Activated CD8-positive, alpha-beta memory T cell treated with anti-CD3 and anti-CD28 coated beads, Interleukin-2, amount 10 ng/mL, durations not matched to agents 7 days and 5 days (primary cell): Measurements from ENCODE around the gene TCF12. TPM values are rescaled to one million over a fixed set of nuclear protein-coding genes. Genes with fewer than 3 reads are reported as not detected.
"Not testable (repeated sequence)": the region's sequence is repeated elsewhere in the genome, so short reads cannot be mapped to it uniquely, and the experiment has no call there.

ENCODE experiments used
- ATAC-seq: fragments of 150-1000 bp; cut with Tn5 transposase; one replicate; pipeline ENCODE4 v1.10.0; 2021; ENCODE audit warnings: moderate library complexity
- CTCF ChIA-PET: fragments of 350-600 bp; sonication (Branson Sonifier 250); formaldehyde crosslinking; loops from one replicate; lab custom pipeline; 2021; ENCODE audit warnings: antibody characterized with exemption; lab: Charles Lee
- DNase-seq: peaks from one replicate; pipeline ENCODE4 v3.0.0-alpha.2; 2020
- H3K27ac Mint-ChIP-seq: one replicate; pipeline ENCODE4 v1.8.0; 2021; ENCODE audit warnings: mild to moderate bottlenecking, mixed read lengths
- H3K27me3 Mint-ChIP-seq: one replicate; pipeline ENCODE4 v1.8.0; 2021; ENCODE audit warnings: mixed read lengths
- H3K36me3 Mint-ChIP-seq: one replicate; pipeline ENCODE4 v1.8.0; 2021; ENCODE audit warnings: mild to moderate bottlenecking, mixed read lengths
- H3K4me1 Mint-ChIP-seq: one replicate; pipeline ENCODE4 v1.8.0; 2021; ENCODE audit warnings: mixed read lengths
- H3K4me3 Mint-ChIP-seq: one replicate; pipeline ENCODE4 v1.8.0; 2021; ENCODE audit warnings: mild to moderate bottlenecking, moderate library complexity, mixed read lengths
- H3K9me3 Mint-ChIP-seq: one replicate; pipeline ENCODE4 v1.8.0; 2022; ENCODE audit warnings: low read depth, mixed read lengths
- total RNA-seq, 2 experiments: library from RNA; stranded (reverse); gene quantifications; one replicate each; pipeline ENCODE4 v1.2.3, GENCODE V29; 2021

TCF12 gene
- total RNA-seq, 2 experiments from 2014 or later: 75.4 to 89.0 TPM

DNA sequence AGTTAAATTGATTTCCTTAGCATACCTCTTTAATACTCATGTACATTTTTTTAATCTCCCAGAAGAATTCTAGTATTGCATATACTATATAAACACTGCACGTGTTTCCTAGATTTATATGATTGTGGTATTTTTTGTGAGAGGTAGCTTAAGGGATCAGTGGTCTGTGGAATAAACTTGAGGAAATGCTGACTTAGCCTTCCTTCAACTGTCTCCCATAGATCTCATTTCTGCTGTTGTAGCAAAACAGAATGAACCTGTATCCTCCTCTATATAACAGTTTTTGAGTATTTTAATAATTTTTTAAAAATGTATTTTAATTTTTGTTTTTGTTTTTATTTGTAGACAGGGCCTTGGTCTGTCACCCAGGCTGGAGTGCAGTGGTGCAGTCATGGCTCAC lies 86.8 kb downstream of the TCF12 start:
- no peak for DNase-seq
- no peaks in the 10 kb centered on the region for H3K27me3 Mint-ChIP-seq
- H3K4me1 Mint-ChIP-seq: peaks cover 2% of the 10 kb centered on the region
- H3K36me3 Mint-ChIP-seq: peaks cover 7% of the 10 kb centered on the region
- H3K4me3 Mint-ChIP-seq: no peak overlapping the region
- CTCF ChIA-PET: no interaction called here
- H3K9me3 Mint-ChIP-seq: no peaks in the 10 kb centered on the region
- no peak for ATAC-seq
- H3K27ac Mint-ChIP-seq: no peak overlapping the region

DNA sequence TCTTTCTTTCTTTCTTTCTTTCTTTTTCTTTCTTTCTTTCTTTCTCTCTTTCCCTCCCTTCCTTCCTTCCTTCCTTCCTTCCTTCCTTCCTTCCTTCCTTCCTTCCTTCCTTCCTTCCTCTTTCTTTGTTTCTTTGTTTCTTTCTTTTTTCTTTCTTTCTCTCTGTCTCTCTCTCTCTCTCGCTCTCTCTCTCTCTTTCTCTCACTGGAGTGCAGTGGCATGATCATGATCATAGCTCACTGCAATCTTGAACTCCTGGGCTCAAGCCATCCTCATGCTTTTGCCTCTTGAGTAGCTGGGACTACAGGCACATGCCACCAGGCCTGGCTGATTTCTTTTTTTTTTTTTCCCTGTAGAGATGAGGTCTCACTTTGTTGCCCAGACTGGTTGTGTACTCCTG lies 89.4 kb downstream of the TCF12 start:
- H3K27ac Mint-ChIP-seq, ATAC-seq, H3K4me1 Mint-ChIP-seq, DNase-seq, H3K36me3 Mint-ChIP-seq, CTCF ChIA-PET, H3K4me3 Mint-ChIP-seq, H3K9me3 Mint-ChIP-seq, H3K27me3 Mint-ChIP-seq: not testable (repeated sequence)

DNA sequence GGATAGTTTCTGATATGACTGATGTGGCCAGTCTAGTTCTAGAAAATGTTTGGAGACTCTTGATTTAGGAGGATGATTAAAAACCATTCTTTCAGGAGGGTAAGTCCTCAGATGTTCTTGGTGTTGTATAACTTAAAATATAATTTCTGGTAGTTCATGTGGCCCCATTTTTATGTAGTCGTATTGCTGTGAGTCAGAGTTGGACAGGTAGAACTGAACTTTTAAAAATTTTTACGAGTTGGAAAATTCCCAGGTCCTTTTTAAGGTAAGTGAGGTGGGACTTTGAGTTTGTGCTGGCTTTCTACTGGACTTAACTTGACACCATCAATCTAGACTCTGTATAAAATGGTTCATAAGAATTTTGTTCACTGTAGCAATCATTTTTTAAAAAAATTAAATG lies 92.3 kb downstream of the TCF12 start:
- Mint-ChIP-seq H3K4me3 (no peak overlapping the region), H3K27me3 (no peaks in the 10 kb centered on the region), H3K36me3 (peaks cover 2% of the 10 kb centered on the region), H3K27ac (no peak overlapping the region), H3K4me1 (no peaks in the 10 kb centered on the region), H3K9me3 (no peaks in the 10 kb centered on the region)
- CTCF ChIA-PET: no interaction called here
- DNase-seq (no peak), ATAC-seq (no peak)

DNA sequence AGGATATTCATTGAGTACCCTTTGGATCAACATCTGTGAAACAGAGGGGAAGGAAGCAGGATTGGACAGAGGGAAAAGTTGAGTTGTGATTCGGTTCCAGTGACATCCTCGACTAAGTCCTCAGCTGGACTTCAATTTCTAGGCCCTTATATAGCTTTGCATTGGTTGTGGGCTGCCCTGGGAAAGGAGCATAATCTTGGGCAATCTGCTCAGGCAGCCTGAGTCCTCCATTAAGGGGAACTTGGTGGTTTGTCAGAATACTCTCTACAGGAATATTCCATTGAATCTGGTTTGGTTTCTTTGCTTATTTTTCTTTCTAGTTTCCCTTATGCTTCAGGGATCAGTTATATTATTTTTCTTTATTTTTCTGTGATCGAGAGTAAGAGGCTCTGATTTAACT lies 94.1 kb downstream of the TCF12 start:
- no peak overlapping the region for H3K27ac Mint-ChIP-seq
- no peaks in the 10 kb centered on the region for H3K4me1 Mint-ChIP-seq
- H3K4me3 Mint-ChIP-seq: no peak overlapping the region
- ATAC-seq (no peak), DNase-seq (no peak)
- CTCF ChIA-PET: no interaction called here
- H3K9me3 Mint-ChIP-seq: no peaks in the 10 kb centered on the region
- H3K27me3 Mint-ChIP-seq: no peaks in the 10 kb centered on the region
- H3K36me3 Mint-ChIP-seq: peaks cover 2% of the 10 kb centered on the region

DNA sequence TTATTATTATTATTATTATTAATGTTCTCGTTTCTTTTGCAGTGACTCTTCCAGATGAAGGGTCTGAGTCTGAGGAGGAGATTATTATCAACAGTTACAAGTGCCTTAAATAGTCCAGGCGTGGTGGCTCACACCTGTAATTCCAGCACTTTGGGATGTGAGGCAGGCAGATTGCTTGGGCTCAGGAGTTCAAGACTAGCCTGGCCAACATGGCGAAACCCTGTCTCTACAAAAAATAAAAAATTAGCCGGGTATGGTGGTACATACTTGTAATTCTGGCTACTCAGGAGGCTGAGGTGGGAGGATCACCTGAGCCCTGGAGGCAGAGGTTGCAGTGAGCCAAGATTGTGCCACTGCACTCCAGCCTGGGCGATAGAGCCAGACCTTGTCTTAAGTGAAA lies 96.5 kb downstream of the TCF12 start:
- H3K36me3 Mint-ChIP-seq, ATAC-seq, H3K27ac Mint-ChIP-seq, CTCF ChIA-PET, H3K4me3 Mint-ChIP-seq, H3K27me3 Mint-ChIP-seq, DNase-seq, H3K9me3 Mint-ChIP-seq, H3K4me1 Mint-ChIP-seq: not testable (repeated sequence)

DNA sequence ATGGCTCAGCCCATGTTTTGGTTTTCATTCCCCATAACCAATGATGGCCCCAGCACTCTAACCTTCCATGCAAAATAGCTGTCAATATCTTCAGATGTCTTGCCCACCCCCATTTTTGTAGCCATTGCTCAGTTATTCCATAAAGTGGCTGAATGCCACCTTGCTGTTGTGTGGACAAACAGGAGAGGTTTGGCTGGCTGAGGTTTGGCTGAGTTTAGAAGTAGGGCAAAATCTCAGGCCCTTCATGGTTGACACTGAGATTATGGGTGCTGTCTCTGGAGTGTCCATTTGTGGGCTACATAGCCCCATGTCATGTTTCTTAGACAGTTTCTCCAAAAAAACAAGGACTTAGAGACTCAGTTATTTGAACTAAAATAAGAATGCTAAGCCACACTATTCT lies 96.9 kb downstream of the TCF12 start:
- Mint-ChIP-seq H3K27ac (no peak overlapping the region), H3K4me3 (no peak overlapping the region), H3K36me3 (peaks cover 2% of the 10 kb centered on the region), H3K27me3 (no peaks in the 10 kb centered on the region), H3K9me3 (no peaks in the 10 kb centered on the region), H3K4me1 (no peaks in the 10 kb centered on the region)
- CTCF ChIA-PET: no interaction called here
- no peak for DNase-seq
- ATAC-seq: no peak

DNA sequence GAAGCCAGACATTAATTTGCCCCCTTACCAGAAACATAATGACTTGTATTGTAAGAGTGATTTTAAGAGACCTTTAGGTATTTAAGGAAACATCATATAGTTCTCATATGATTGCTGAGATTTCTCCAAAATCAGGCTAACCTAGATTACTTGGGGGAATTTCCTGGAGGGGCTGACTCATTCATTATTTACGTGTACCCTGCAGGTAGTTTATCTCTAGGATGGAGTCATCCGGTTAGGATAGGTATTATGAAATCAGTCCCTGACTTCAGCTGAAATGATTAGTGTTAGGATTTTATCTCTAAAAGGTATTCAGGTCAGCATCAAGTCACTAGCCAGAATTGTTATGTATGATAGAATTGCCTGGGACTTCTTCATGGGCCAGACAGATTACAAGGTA lies 97.5 kb downstream of the TCF12 start:
- H3K9me3 Mint-ChIP-seq: no peaks in the 10 kb centered on the region
- no peak overlapping the region for H3K4me3 Mint-ChIP-seq
- CTCF ChIA-PET: no interaction called here
- H3K36me3 Mint-ChIP-seq: peaks cover 2% of the 10 kb centered on the region
- ATAC-seq (no peak), DNase-seq (no peak)
- H3K4me1 Mint-ChIP-seq: no peaks in the 10 kb centered on the region
- H3K27ac Mint-ChIP-seq: no peak overlapping the region
- H3K27me3 Mint-ChIP-seq: no peaks in the 10 kb centered on the region

DNA sequence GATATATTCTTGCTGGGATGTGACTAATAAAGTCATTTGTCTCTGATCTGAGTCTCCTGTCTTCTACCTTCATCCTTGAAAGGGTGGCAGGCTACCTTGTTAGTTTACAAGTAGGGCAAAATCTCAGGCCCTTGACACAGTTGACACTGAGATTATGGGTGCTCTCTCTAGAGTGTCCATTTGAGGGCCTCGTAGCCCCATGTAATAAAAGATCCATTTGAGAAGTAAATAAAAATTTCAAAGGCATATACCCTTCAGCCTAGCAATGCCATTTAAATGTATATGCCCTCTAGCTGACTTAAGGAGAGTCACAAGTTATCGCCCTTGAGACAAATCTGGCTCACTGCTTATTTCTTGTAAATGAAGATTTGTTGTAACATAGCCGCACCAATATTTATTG lies 98.6 kb downstream of the TCF12 start:
- ATAC-seq: no peak
- peaks cover 3% of the 10 kb centered on the region for H3K36me3 Mint-ChIP-seq

DNA sequence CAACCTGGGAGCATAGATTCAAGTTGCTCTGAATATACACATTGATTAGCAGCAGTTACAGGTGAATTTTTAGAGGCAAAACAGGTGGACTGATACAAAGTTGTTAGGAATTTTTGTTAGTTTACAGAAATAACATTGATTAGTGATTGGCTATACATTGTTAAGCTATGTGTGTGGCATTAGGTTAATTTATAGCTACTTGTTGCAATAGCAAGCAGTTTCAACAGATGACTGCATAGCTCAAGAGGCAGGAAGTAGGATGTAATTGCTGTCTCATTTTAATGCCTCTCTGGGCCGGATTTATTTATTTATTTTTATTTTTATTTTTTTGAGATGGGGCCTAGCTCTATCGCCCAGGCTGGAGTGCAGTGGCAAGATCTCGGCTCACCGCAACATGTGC lies 99.7 kb downstream of the TCF12 start:
- peaks cover 2% of the 10 kb centered on the region for H3K9me3 Mint-ChIP-seq
- H3K4me3 Mint-ChIP-seq: no peak overlapping the region
- peaks cover 7% of the 10 kb centered on the region for H3K4me1 Mint-ChIP-seq
- H3K27ac Mint-ChIP-seq: no peak overlapping the region
- CTCF ChIA-PET: interaction anchor here (0.7 to 1.0 kb wide), 2 partner anchors 136 to 289 kb away, joined by 3 to 4 read pairs; no protein-coding TSS in a partner anchor
- DNase-seq (no peak), ATAC-seq (no peak)
- peaks cover 10% of the 10 kb centered on the region for H3K36me3 Mint-ChIP-seq
- H3K27me3 Mint-ChIP-seq: no peaks in the 10 kb centered on the region

More for the DNA sequence above, 98.6 kb downstream of the TCF12 start:
- Mint-ChIP-seq H3K4me1 (no peaks in the 10 kb centered on the region), H3K27ac (no peak overlapping the region), H3K4me3 (no peak overlapping the region), H3K9me3 (no peaks in the 10 kb centered on the region), H3K27me3 (no peaks in the 10 kb centered on the region)
- DNase-seq: no peak
- CTCF ChIA-PET: no interaction called here

DNA sequence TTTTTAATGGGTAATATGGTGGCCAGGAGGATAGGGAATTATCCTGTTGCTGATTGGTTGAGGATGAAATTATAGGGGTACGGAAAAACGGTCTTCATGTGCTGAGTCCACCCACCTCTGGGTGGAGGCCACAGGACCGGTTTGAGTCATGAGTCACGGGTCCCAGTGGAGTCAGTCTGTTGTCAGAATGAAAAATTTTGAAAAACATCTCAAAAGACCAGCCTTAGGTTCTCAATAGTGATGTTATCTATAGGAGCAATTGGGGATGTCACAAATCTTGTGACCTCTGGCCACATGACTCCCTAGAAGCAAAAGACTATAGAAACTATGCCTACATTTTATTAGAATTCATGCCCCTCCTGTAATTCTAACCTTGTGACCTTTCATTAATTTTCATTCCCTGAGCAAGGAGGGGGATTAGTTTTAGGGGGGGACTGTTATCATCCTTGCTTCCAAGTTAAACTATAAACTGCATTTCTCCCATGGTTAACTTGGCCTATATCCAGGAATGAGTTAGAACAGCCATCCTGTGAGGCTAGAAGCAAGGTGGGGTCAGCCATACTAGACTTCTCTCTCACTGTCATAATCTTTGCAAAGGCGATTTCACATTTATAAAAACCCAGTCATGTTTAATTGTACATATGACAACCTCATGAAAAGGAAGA lies 101.2 kb downstream of the TCF12 start:
- H3K4me1 Mint-ChIP-seq: peaks cover 9% of the 10 kb centered on the region
- DNase-seq (no peak), ATAC-seq (no peak)
- H3K27me3 Mint-ChIP-seq: no peaks in the 10 kb centered on the region
- no peak overlapping the region for H3K27ac Mint-ChIP-seq
- H3K4me3 Mint-ChIP-seq: no peak overlapping the region
- peaks cover 2% of the 10 kb centered on the region for H3K9me3 Mint-ChIP-seq
- H3K36me3 Mint-ChIP-seq: peaks cover 10% of the 10 kb centered on the region
- CTCF ChIA-PET: no interaction called here

DNA sequence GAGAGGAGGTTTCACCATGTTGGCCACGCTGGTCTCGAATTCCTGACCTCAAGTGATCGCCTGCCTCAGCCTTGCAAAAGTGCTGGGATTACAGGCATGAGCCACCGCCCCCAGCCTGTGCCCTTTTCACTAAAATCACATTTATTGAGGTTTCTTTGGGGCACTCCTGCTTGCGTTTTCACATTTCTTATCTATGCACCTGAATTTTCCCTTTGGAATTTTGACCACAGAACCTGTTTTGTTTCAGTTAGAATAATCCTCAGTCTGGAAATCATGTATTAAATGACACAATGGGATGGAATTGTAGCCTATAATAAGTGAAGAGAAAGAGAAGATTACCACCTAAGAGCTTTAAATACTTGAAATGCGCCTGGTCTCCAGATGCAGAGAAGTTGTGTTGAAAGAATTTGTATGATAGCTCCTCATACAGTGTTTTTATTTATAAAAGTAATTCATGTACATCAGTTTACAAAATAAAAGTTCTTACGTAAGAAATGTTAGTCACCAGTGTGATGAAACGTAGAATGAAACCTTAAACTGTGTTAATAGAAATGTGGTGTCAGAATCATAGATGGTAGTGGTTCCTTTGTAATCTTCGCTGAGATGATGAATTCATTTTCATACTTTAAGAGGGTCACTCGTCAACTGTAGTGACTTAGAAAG lies 107.0 kb downstream of the TCF12 start:
- no peak overlapping the region for H3K27ac Mint-ChIP-seq
- H3K27me3 Mint-ChIP-seq: no peaks in the 10 kb centered on the region
- CTCF ChIA-PET: no interaction called here
- DNase-seq (no peak), ATAC-seq (no peak)
- peaks cover 2% of the 10 kb centered on the region for H3K9me3 Mint-ChIP-seq
- peaks cover 9% of the 10 kb centered on the region for H3K4me1 Mint-ChIP-seq
- peaks cover 8% of the 10 kb centered on the region for H3K36me3 Mint-ChIP-seq
- H3K4me3 Mint-ChIP-seq: no peak overlapping the region

DNA sequence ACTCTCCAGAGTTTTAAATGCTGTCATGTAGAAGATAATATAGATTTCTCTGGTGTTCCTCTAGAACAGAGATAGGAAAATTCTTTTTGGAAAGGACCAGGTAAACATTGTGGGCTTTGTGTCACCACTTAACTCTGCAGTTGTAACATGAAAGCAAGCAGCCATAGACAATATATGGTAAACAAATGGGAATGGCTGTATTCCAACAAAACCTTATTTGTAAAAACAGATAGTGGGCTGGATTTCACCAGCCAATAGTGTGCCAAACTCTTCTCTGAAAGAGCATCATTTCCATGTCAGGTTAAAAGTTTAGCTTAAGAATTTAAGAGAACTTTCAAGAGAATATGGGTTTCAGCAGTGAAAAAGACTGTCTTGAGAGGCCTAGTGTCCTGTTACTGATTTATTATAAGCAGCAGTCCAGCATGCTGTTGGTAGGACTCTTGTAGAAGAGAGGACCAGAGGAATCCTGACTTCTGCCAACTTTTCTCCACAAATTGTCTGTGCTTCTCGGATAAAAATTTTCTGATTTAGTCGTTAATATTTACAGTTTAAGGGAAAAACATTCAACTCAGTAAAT lies 107.7 kb downstream of the TCF12 start:
- CTCF ChIA-PET: no interaction called here
- H3K36me3 Mint-ChIP-seq: peaks cover 8% of the 10 kb centered on the region
- no peak overlapping the region for H3K4me3 Mint-ChIP-seq
- ATAC-seq (no peak), DNase-seq (no peak)
- no peaks in the 10 kb centered on the region for H3K27me3 Mint-ChIP-seq
- H3K27ac Mint-ChIP-seq: no peak overlapping the region
- peaks cover 2% of the 10 kb centered on the region for H3K9me3 Mint-ChIP-seq
- H3K4me1 Mint-ChIP-seq: peaks cover 9% of the 10 kb centered on the region

DNA sequence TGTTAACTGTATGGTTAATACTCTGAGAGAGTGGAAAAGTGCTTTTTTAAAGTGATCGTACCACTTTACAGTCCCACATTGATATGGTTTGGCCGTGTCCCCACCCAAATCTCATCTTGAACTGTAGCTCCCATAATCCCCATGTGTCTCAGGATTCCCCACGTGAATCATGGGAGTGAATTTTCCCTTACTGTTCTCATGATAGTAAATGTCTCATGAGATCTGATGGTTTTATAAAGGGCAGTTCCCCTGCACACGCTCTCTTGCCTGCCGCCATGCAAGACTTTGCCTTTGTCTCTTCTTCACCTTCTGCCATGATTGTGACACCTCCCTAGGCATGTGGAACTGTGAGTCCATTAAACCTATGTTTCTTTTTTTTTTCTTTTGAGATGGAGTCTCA lies 109.2 kb downstream of the TCF12 start:
- peaks cover 4% of the 10 kb centered on the region for H3K36me3 Mint-ChIP-seq
- H3K4me3 Mint-ChIP-seq: no peak overlapping the region
- DNase-seq (no peak), ATAC-seq (no peak)
- H3K27ac Mint-ChIP-seq: no peak overlapping the region
- CTCF ChIA-PET: no interaction called here
- peaks cover under 1% of the 10 kb centered on the region for H3K9me3 Mint-ChIP-seq
- peaks cover 7% of the 10 kb centered on the region for H3K4me1 Mint-ChIP-seq
- no peaks in the 10 kb centered on the region for H3K27me3 Mint-ChIP-seq

DNA sequence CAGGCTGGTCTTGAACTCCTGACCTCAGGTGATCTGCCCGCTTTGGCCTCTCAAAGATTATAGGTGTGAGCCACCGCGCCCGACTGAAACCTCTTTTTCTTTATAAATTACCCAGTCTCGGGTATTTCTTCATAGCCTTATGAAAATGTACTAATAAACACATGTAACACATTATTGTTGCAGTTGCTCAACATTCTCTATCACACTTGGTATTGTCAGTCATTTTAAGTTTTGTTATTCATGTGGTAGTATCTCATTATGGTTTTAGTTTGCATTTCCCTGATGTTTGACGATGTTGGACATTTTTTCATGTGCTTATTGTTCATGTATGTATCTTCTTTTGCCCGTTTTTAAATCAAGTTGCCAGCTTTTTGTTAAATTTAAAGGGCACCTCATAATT lies 109.7 kb downstream of the TCF12 start:
- CTCF ChIA-PET: no interaction called here
- Mint-ChIP-seq H3K4me3 (no peak overlapping the region), H3K27ac (no peak overlapping the region), H3K36me3 (no peaks in the 10 kb centered on the region), H3K27me3 (no peaks in the 10 kb centered on the region), H3K9me3 (no peaks in the 10 kb centered on the region), H3K4me1 (peaks cover 2% of the 10 kb centered on the region)
- ATAC-seq (no peak), DNase-seq (no peak)
